Inferior parietal cortex (tissue), 1 donor: ENCODE results near the gene NES.

Experiments used
- DNase-seq: peaks from one replicate; pipeline ENCODE4 v3.0.0-alpha.2; 2016; ENCODE audit errors: extremely low spot score

The NES gene

DNA sequence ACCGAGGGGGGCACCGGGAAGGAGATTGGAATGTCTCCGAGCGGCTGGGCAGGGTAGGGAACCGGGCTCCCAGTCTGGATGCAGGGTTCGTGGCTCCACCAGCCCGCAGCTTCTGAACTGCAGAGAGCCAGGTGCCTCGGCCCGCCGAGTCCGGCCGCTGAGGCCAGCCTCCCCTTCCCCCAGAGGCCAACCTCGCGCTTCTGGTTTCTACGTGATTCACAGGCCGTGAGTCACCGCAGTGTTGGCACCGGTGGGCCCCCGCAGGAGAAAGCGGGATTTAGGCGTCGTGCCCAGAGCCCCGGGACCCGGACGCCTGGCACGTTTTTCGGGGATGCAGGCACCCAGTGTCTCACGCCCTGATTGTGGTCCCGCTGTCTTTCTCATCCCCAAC, 27.7 kb upstream of the NES start:
- no peak for DNase-seq

DNA sequence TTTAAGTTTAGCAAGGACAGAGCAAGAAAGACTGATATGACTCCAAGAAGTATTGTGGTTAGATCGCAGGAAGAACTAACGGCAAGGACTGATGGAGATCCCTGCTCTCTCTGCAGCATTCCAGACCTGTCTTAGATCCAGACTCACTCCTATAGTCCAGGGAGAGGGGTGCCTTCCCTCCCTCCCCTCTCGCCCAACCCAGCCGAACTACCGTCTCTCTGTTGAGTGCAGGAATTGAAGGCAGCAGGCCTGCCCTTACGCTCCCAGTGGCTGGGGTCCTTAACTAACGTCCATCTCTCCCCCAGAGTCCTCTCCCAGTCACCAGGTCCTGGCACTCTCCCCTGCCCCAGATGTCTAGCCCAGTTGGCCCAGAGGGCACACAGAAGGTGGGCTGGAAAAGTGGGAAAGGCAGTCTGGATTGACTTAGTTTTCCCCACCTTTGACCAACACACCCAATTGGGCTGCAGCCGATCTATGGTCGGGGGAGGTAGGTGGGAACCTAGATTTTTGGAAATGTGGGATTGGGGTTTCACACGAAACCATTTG, 27.0 kb upstream of the NES start:
- no peak for DNase-seq

DNA sequence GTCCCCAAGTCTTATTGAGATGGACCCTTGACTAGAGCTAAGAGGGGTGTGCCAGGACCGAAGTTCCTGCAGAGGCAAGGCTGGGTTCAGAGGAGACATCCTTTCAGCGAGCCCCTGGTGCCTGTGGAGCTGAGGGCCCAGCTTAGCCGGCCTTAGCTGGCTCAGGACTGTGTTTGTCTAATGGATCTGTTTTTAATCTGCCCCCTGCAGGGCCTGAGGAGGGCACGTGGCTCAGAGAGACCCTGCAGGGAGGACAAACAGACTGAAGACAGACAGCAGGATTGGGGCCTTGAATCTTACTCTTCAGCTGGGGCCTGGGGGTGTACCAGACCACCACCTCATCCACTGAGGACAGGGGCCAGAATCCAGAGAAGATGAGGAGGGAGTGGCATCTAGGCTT, 26.5 kb upstream of the NES start:
- no peak for DNase-seq

DNA sequence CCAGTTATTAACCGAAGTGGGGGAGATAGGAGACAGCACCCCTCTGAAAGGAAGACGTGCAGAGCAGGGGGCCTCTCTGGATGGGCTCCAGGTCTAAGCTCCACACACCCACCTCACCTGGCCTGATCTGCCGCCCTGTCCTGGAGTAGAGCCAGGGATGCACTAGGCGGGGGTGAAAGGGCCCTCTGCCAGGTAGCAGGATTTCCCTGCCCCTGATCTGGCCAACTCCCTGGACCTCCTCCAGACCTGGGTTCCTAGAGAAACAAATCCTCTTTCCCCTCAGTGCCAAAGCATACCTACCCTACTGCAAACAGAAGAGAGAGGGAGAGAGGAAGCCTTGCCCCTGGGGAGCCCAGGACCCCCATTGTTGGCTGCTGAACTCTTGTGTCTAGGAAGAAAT, 26.1 kb upstream of the NES start:
- DNase-seq, result no peak

DNA sequence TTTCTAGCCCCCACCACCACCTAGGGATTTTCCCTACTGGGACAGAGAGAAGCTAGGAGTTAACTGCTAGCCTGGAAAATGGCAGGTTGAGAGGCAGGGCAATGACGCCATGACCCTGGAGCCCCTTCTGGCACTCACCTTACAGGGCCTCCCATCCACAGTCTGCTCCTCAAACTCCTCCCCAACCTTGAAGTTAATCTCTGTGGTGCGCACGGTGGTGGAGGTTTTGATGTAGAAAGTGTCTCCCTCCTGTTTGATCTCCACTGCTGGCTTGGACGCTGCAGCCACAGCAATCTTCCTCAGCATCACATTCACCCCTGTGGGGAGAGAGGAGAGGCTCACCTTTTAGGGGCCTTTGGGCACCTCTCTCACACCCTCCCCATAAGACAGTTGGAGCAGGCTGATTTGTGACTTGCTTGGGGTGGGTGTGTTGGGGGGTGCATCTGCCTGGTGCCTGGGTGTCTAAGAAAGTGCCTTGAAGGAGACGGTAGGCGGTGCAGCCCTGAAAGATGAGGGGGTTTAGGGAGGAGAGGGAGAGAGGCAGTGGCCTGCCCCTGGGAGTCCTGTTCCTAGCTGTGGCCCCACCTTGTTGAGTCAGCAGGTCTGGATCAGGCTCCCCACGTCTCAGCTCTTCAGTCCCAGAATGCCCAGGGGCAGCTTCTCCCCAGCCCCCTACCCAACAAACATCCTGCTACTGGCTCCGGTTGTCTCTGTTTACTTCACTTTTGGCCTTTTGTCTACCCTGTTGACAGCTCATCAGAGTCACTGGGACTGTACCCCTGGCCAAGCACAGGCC, 23.7 kb upstream of the NES start:
- DNase-seq, result no peak

DNA sequence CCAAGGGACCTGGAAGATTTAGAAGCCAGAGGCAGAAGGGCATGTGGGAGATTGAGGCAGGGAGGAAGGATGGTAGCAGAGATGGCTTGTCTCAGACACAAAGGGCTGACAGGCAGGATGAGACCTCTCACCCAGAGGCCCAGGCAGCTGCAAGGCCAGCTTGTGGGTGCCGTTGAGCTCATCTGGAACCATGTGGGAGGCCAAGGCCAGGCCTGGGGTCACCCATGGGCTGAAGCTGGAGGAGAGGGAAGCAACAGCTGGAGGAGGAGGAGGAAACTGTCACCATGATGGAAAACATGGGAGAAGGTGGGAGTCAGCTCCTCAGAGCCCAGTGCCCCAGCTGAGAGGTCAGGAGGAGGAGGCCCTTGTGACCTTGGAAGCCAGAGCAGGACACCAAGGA, 21.8 kb upstream of the NES start:
- no peak for DNase-seq

DNA sequence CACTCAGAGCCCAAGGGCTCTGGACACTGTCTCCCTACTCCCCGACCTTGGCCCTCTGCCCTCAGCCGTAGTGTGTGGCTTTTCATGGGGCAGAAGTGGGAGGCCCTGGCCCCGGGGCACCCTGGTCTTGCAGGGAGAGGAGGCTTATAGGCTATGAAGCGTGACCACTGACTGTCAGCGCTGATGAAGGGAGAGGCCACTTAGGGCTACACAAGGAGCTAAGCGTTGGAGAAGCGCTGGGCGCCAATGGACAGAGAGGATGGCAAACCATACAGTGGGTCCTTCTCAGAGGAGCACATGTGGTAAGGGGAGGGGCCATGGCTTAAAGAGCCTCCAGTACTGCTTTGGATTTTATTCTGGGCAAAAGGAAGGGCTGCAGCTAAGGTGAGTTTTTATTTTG, 20.3 kb upstream of the NES start:
- no peak for DNase-seq

DNA sequence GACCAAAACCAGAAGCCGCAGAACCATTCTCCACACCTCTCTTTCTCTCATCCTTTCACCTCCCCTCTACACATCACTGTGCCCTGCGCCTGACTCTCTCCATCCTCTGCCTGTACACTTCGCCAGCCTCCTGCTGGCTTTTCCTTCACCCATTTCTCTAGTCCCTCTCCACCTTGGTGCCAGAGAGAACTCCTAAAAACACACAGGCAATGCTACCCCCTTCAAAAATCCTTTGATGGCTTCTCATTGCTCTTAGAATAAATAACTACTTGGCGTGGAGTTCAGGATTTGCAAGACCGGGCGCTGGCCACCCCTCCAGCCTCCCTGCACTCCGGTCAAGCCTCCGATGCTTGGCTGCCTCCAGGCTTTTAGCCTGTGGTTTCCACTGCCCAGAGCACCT, 19.5 kb upstream of the NES start:
- DNase-seq, result no peak

DNA sequence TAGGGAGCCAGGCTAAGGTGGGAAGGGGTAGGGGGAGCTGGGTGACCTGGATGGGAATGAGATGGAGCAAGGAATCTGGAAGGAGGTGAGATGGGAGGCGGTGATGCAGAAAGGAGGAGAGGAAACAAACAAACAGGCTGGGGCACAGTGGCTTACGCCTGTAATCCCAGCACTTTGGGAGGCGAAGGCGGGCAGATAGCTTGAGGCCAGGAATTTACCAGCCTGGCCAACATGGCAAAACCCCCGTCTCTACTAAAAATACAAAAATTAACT, 17.4 kb upstream of the NES start:
- DNase-seq, result no peak

DNA sequence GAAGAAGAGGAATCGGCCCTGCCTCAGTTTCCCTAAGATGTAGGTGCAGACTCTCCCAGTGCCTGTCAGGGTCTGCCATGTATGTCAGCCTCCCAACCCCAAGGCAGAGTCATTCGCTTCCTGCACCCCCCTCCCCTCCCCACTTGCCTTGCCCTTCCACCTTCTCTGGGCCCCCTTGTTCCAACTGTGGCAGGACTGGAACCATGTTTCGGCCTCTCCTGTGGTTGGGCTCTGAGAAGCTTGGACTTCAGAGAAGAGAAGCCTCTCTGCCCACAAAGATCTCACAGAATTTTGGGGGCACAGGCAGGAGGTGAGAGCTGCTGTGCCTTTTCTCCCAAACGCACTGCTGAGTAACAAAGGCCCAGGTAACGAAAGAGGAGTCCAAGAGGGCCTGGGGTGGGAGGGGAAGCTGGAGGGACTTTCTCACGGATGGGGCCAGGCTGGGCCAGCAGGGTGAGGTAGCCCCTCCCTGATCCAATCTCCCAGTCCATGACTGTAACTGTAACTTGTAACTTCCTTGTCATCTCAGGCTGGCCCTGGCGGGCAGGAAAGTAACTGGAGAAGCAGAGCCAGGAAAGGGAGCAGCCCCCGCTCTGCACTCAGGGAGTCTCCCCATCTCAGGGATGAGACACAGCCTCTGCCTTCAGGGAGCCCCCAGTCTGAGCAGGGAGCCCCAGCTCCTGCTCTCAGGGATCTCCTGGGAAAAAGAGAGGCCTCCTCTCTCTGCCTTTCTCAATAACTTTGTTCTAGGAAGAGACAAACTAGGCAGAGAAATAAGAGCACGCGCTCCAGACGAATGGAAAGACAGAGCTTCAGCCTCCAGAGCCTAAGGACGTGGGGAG, 16.9 kb upstream of the NES start:
- no peak for DNase-seq

DNA sequence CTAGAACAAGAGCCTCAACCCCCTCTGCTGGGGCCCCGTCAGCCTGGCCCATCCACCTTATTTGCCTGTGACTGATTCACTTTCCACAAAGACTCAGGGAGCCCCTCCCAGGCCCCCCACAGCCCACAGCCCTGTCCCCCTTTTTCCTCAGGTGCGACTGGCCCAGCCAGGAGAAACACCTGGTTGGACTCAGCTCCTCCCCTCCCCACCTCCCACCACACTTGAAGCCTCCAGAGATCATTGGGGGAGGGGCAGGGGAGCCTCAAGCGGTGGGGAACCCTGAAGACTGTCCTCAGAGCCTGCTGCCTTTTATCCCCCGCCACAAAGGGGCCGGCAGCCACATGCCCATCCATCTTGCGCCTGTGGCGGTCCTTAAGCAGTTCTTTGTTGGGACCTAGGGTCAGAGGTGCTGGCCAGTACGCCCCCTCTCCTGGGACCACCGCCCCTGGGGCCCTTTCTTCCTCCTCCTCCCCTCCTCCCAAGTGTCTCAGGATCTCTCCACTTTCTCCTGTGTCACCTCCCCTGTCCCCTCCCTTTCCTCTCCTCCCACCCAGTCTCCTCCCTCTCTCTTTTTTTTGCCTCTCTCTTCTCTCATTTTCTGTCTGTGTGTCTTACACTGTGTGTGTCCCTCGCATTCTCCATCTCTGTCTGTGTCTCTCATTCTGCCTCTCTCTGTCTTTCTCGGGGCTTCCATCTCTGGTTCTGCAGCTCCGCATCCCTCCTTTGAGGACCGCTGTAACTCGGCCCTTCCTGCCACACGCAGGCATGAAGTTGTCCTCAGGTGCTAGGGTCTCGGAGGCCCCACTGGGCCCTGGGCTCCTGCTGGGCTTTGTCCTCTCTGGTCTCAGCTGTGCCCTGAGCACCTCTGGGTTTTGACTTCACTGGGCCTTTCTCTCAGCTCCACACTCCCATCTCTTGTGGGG, 16.0 kb upstream of the NES start:
- no peak for DNase-seq

DNA sequence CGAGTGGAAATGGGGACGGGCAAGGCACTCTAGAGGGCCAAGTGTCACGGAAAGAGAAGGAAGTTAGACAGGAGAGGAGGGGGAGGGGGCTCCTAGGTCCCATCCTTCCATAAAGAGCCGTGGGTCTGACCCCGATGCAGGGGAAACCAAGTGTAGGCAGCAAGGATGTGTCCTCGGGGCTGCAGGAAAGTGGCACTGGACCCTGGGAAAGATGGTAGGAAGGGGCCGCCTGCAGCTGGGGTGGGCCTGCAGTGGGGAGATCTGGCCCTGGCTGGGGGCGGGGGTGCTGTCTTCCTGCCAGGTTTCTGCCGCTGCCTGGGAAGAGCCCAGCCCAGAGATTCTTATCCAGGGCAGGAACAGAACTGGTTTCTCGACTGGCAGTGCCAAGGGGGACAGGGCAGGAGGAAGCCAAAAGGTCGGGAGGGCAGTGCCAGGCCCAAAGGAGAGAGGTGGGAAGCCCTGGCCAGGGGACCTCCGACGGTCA, 15.3 kb upstream of the NES start:
- DNase-seq, result no peak

DNA sequence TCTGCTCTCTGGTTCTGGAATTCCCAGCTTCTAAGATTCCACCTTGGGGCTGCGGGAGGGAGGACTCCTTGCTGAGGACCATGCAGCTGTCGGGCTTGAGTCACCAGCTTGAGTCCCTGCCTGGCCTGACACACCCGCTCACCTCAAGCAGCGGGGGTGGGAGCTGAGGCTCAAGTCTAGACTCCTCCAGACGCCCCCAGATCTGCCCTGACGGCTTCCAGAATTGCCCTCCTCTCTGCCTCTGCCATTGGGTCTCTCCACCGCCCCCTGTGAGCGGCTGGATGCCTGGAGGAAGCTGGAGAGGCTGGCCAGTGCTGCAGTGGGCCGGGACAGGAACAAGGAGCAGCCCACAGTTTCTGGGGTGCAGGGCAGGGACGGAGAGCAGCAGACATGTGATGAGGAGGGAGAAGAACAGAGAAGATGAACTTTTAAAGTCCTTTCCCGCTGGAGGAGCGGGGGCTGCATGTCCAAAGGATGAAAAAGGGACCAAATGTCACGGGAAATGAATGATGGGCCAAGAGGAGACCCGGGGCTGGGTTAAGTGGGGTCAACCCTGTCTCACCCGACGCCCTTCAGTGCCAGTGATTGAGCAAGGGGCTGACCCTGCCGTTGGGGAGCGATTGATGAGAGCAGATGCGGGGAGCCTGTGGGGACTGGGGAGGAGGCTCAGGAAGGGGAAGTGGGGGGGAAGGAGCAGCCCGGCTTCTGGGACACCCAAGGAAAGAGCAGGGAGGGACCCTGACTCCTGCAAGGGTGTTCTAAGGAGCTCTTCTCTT, 14.6 kb upstream of the NES start:
- no peak for DNase-seq

DNA sequence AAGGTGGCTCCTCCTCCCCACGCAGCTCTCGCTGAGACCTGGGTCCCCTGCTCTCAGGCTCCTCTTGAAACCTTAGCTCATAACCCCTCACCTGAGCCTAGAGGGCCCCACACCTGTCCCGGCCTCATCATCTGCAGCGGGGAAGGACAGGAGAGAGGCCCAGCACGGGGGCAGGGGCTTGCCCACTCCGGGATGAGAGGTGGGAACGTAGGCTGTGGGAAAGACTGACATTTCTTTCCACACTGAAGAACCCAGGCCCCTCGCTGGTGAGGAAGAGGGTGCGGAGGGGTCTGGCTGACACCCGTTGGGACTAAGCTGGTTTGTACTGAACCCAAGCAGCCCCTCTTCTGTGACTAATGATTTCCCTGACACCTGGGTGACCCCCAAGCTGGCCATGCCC, 14.0 kb upstream of the NES start:
- no peak for DNase-seq

DNA sequence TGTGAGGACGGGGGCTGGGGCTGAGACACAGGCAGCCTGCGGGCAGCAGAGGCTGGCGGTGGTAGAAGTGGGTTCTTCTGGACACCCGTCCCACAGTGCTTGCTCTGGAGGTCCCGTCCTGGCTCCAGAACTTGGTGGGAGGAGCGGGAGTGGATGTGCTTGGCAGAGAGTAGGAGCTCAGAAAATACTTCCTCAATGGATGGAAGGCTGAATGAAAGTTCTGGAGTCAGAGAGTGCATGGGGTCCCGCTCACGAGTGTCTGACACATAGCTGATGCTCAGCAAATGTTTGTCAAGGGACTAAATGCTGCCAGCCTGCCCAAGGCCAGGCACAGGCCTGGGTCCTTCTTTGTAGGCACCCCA, 13.4 kb upstream of the NES start:
- no peak for DNase-seq

DNA sequence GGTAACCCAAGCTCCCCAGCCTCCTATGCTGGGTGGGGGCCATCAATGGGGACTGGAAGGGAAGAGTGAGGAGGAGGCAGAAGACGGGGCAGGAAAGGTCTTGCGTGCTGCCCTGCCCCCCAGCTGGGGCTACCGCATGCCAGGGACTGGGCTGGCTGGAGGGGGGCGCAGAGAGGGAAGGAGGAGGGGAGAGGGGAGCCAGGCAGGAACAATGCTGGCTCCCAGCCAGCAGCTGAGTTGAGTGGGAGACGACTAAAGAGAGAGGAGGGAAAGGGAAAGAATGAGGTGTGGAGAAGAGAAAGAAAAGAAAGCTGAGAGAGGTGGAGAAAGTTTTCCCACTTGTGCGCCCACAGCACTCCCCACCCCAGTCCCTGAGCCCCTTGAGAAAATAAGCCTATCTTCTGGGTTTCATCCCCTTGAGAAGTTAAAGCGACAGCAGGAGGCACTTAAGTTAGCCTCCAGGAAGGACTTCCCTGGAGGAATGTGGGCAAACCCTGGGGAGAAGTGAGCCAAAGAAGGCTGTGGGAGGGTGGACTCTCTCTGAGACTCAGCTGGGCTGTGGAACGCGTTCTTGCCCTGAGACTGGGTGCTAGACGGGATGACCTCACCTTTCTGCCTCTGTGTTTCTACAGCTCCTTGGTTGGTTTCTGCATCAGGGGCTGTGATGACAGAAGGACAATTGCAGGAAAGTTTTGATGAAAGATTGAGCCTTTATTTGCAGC, 12.9 kb upstream of the NES start:
- no peak for DNase-seq

DNA sequence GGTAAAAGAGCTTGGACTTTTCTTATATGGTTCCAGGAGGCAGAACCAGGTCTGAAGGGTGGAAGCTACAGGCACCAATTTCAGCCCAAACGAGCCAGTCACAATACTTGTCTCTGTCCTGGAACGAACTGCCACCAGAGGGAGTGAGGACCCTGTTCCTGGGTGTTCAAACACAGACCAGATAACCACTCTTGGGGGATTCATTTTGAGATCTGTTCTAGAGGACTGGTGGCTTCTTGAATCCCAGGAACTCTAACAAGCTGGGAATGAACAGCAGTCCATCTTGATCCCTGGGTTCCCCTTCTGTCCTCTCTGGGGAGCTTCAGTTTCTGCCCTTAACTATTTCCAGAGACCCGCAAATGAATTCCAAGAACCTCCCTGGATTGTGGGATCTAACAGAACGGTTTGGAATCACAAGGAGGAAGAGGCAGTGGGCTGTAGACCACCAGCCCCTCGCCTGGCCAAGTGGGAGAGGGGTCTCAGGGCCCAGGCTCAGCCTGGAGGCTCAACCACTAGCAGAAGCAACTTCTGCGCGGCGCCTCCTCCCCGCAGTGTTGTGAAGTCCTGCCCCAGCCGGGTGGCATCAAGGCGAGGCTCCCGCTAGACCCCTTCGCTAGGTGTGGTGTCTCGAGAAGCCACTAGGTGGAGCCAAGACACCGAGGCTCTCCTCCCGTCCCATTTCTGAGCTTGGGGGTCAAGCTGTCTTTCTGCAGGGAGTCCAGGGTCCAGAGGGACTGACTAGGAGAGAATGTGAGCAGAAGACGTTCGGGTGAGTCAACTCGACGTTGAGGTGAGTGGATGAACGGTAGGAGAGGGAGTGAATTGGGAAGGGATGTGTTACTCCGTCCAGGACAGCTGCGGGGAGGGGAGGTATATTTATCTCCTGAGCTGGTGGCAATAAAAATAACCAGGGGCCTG, 12.1 kb upstream of the NES start:
- peak; percentile 86 for DNase-seq

DNA sequence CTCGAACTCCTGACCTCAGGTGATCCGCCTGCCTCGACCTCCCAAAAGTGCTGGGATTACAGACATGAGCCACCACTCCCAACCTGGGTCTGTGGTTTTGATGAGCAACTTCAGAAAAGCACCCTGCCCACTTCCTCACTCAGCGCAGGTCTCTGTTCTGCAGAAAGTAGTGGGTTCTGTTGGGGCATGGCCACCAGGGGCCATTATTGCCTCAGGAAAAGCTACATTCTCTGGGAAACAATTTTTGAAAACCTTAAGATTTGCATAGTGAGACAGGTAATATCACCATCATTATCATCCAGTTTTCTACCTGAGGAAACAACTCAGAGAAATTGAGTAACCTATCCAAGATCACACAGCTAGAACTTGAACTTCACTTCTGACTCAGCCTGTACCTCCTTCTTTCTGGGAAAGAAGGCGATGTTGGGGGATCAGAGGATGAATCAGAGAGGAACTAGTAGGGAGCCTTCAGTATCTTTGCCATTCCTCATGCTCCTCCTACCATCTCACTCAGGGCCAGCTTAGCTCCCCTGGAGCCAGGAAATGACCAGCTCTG, 7.1 kb upstream of the NES start:
- DNase-seq, result no peak

DNA sequence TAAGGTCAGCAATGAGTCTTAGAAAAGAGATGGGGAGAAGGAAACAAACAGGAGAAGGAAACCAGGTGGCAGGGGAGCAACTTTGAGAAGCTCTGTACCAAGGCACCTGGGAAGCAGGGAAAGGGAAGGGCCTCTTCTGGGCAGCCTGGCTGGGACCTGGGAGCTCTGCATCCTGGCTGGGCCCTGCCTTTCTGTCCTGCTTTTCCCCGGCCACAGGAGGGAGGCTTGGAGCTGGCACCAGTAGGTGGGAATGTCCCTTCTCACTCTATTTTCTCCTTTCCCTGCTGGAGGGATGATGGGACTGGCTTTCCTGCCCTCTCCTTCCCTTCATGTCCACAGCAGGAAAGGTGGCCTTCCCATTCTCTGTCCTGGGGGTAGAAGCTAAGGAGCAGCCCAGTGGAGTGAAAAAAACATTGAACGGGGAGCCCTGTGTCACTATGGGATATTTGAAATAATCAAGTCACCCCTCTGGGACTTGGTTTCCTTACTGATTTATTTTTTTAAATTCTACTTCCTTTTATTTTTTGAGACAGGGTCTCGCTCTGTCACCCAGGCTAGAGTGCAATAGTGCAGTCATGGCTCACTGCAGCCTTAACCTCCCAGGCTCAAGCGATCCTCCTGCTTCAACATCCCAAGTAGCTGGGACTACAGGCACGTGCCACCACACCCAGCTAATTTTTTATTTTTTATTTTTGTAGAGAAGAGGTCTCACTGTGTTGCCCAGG, 5.1 kb upstream of the NES start:
- DNase-seq, result no peak
